ENCODE measurements around the gene SLC12A1. TPM values are rescaled to one million over a fixed set of nuclear protein-coding genes. Genes with fewer than 3 reads are reported as not detected.

The SLC12A1 gene
- total RNA-seq, 2 experiments from 2014 or later: not detected

- intact Hi-C loops (cut with micrococcal nuclease; ENCODE audit: unreplicated experiment): loop anchor here (10.0 kb wide), 1 partner anchor 1091 kb away; no protein-coding TSS in a partner anchor
- H2AFZ ChIP-seq (ENCODE audit: low read length): peak overlapping the region; percentile 94
- peak overlapping the region; percentile 57 for H3K4me2 ChIP-seq (ENCODE audit: low read length)
- peaks cover 4% of the 10 kb centered on the region for H3K4me1 ChIP-seq (ENCODE audit: insufficient read depth, low read length, poor library complexity, severe bottlenecking)
- POLR2A ChIA-PET: interaction anchor here (0.7 kb wide), 2 partner anchors 298 kb away, joined by 3 read pairs; no protein-coding TSS in a partner anchor
- no peaks in the 10 kb centered on the region for H3K9me2 ChIP-seq (ENCODE audit: insufficient read depth, low read length)
- BruUV-seq (replicated peaks): no TSS peak
- peak overlapping the region; percentile 35 for H3K4me3 ChIP-seq (ENCODE audit: low read depth, low read length, poor library complexity, severe bottlenecking)
- no peaks in the 10 kb centered on the region for H3K9me3 ChIP-seq (ENCODE audit: low read length)
- peak; percentile 89 for TF ChIP-seq CTCF (conservative IDR thresholded peaks at IDR 0.05; ENCODE audit: low read length)
- TF ChIP-seq EZH2phosphoT487 (IDR thresholded peaks at IDR 0.05; ENCODE audit: borderline replicate concordance, low read depth, low read length): no peak
- DNase-seq (ENCODE audit: low spot score): peak; percentile 76
- CTCF ChIA-PET (ENCODE audit: unreplicated experiment): interaction anchor here (1.0 kb wide), 1 partner anchor 1090 kb away, joined by 3 read pairs; no protein-coding TSS in a partner anchor
- H3K36me3 ChIP-seq (ENCODE audit: insufficient read depth, low read length): no peaks in the 10 kb centered on the region
- no peaks in the 10 kb centered on the region for H4K20me1 ChIP-seq (ENCODE audit: insufficient read depth, low read length)
- no peaks in the 10 kb centered on the region for H3K79me2 ChIP-seq (ENCODE audit: insufficient read depth, low read depth, low read length)
- H3K27ac ChIP-seq (ENCODE audit: low read depth, low read length, poor library complexity, severe bottlenecking): no peak overlapping the region
Measured at GRCh38 chr15:48285329-48286214, 79.5 kb downstream of the SLC12A1 start.

- DNase-seq (ENCODE audit: low spot score): no peak
- Histone ChIP-seq H2AFZ (ENCODE audit: low read length) (no peak overlapping the region), H3K9me2 (ENCODE audit: insufficient read depth, low read length) (no peaks in the 10 kb centered on the region), H3K4me1 (ENCODE audit: insufficient read depth, low read length, poor library complexity, severe bottlenecking) (peaks cover 4% of the 10 kb centered on the region), H3K27ac (ENCODE audit: low read depth, low read length, poor library complexity, severe bottlenecking) (no peak overlapping the region), H3K4me2 (ENCODE audit: low read length) (no peak overlapping the region), H4K20me1 (ENCODE audit: insufficient read depth, low read length) (no peaks in the 10 kb centered on the region), H3K36me3 (ENCODE audit: insufficient read depth, low read length) (no peaks in the 10 kb centered on the region), H3K4me3 (ENCODE audit: low read depth, low read length, poor library complexity, severe bottlenecking) (no peak overlapping the region), H3K79me2 (ENCODE audit: insufficient read depth, low read depth, low read length) (no peaks in the 10 kb centered on the region), H3K9me3 (ENCODE audit: low read length) (no peaks in the 10 kb centered on the region)
- intact Hi-C loops (cut with micrococcal nuclease; ENCODE audit: unreplicated experiment): loop anchor here (10.0 kb wide), 1 partner anchor 1095 kb away; no protein-coding TSS in a partner anchor
- POLR2A ChIA-PET: interaction anchor here (1.0 kb wide), 1 partner anchor 9 kb away, joined by 3 read pairs; no protein-coding TSS in a partner anchor
- CTCF ChIA-PET (ENCODE audit: unreplicated experiment): no interaction called here
- TF ChIP-seq EZH2phosphoT487 (IDR thresholded peaks at IDR 0.05; ENCODE audit: borderline replicate concordance, low read depth, low read length): no peak
- BruUV-seq (replicated peaks): no TSS peak
Measured at GRCh38 chr15:48289628-48290027, 83.5 kb downstream of the SLC12A1 start.

- no TSS peak for BruUV-seq (replicated peaks)
- Histone ChIP-seq H3K4me3 (ENCODE audit: low read depth, low read length, poor library complexity, severe bottlenecking) (no peak overlapping the region), H3K79me2 (ENCODE audit: insufficient read depth, low read depth, low read length) (no peaks in the 10 kb centered on the region), H3K9me2 (ENCODE audit: insufficient read depth, low read length) (no peaks in the 10 kb centered on the region), H3K4me2 (ENCODE audit: low read length) (no peak overlapping the region), H3K9me3 (ENCODE audit: low read length) (no peaks in the 10 kb centered on the region), H4K20me1 (ENCODE audit: insufficient read depth, low read length) (no peaks in the 10 kb centered on the region), H3K27ac (ENCODE audit: low read depth, low read length, poor library complexity, severe bottlenecking) (no peak overlapping the region), H3K4me1 (ENCODE audit: insufficient read depth, low read length, poor library complexity, severe bottlenecking) (no peaks in the 10 kb centered on the region), H2AFZ (ENCODE audit: low read length) (no peak overlapping the region), H3K36me3 (ENCODE audit: insufficient read depth, low read length) (no peaks in the 10 kb centered on the region)
- CTCF ChIA-PET (ENCODE audit: unreplicated experiment): no interaction called here
- no peak for DNase-seq (ENCODE audit: low spot score)
- TF ChIP-seq CTCF (conservative IDR thresholded peaks at IDR 0.05; ENCODE audit: low read length) (no peak), EZH2phosphoT487 (IDR thresholded peaks at IDR 0.05; ENCODE audit: borderline replicate concordance, low read depth, low read length) (no peak)
- intact Hi-C loops (cut with micrococcal nuclease; ENCODE audit: unreplicated experiment): no loop called here
- POLR2A ChIA-PET: interaction anchor here (0.7 kb wide), 1 partner anchor 22 kb away, joined by 3 read pairs; no protein-coding TSS in a partner anchor
Measured at GRCh38 chr15:48292458-48292857, 86.4 kb downstream of the SLC12A1 start.

All from OCI-LY7 (cell line).